Osteocyte (in vitro differentiated cells): Measurements from ENCODE around the gene CACFD1. TPM values are rescaled to one million over a fixed set of nuclear protein-coding genes. Genes with fewer than 3 reads are reported as not detected.

ENCODE experiments used
- DNase-seq: peaks from one replicate; pipeline ENCODE4 v3.0.0; 2021; ENCODE audit warnings: mixed read lengths; ENCODE audit not compliant: unreplicated experiment; ENCODE audit errors: extremely low spot score
- H3K27ac Mint-ChIP-seq: one replicate; pipeline ENCODE4 v1.8.0; 2021; ENCODE audit warnings: mild to moderate bottlenecking, mixed read lengths; ENCODE audit not compliant: unreplicated experiment
- H3K27me3 Mint-ChIP-seq: one replicate; pipeline ENCODE4 v1.8.0; 2021; ENCODE audit warnings: mixed read lengths; ENCODE audit not compliant: unreplicated experiment
- H3K36me3 Mint-ChIP-seq: one replicate; pipeline ENCODE4 v1.8.0; 2021; ENCODE audit warnings: mixed read lengths; ENCODE audit not compliant: unreplicated experiment
- H3K4me1 Mint-ChIP-seq: one replicate; pipeline ENCODE4 v1.8.0; 2021; ENCODE audit warnings: mixed read lengths; ENCODE audit not compliant: unreplicated experiment
- H3K4me3 Mint-ChIP-seq: one replicate; pipeline ENCODE4 v1.8.0; 2021; ENCODE audit warnings: mild to moderate bottlenecking, moderate library complexity, mixed read lengths; ENCODE audit not compliant: unreplicated experiment
- H3K9me3 Mint-ChIP-seq: one replicate; pipeline ENCODE4 v1.8.0; 2021; ENCODE audit warnings: mixed read lengths; ENCODE audit not compliant: unreplicated experiment
- total RNA-seq: library from RNA; stranded (reverse); gene quantifications from 2 replicates; pipeline ENCODE4 v1.2.1, GENCODE V29; 2021
- TF ChIP-seq, protein P1 (sequence below): fragments of 200-600 bp; sonication (generic); IDR thresholded peaks from 2 replicates; pipeline ENCODE4 v1.5.0; 2021; ENCODE audit warnings: antibody characterized with exemption, mild to moderate bottlenecking, moderate library complexity

CACFD1 gene
- total RNA-seq, 1 donor from 2014 or later = 29.3 TPM

GRCh38 chr9:133463864-133464615, 4.3 kb downstream of the CACFD1 start:
- no peak overlapping the region for H3K4me3 Mint-ChIP-seq
- H3K36me3 Mint-ChIP-seq = peaks cover 9% of the 10 kb centered on the region
- H3K9me3 Mint-ChIP-seq = no peaks in the 10 kb centered on the region
- no peak for DNase-seq
- H3K27ac Mint-ChIP-seq = no peak overlapping the region
- TF ChIP-seq, protein P1, sequence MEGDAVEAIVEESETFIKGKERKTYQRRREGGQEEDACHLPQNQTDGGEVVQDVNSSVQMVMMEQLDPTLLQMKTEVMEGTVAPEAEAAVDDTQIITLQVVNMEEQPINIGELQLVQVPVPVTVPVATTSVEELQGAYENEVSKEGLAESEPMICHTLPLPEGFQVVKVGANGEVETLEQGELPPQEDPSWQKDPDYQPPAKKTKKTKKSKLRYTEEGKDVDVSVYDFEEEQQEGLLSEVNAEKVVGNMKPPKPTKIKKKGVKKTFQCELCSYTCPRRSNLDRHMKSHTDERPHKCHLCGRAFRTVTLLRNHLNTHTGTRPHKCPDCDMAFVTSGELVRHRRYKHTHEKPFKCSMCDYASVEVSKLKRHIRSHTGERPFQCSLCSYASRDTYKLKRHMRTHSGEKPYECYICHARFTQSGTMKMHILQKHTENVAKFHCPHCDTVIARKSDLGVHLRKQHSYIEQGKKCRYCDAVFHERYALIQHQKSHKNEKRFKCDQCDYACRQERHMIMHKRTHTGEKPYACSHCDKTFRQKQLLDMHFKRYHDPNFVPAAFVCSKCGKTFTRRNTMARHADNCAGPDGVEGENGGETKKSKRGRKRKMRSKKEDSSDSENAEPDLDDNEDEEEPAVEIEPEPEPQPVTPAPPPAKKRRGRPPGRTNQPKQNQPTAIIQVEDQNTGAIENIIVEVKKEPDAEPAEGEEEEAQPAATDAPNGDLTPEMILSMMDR = no peak
- peaks cover 16% of the 10 kb centered on the region for H3K4me1 Mint-ChIP-seq
- H3K27me3 Mint-ChIP-seq = no peaks in the 10 kb centered on the region

GRCh38 chr9:133464638-133465037, 4.9 kb downstream of the CACFD1 start:
- Mint-ChIP-seq H3K9me3 (no peaks in the 10 kb centered on the region), H3K4me3 (no peak overlapping the region), H3K36me3 (peaks cover 9% of the 10 kb centered on the region), H3K4me1 (peaks cover 12% of the 10 kb centered on the region), H3K27ac (no peak overlapping the region), H3K27me3 (no peaks in the 10 kb centered on the region)
- no peak for DNase-seq
- TF ChIP-seq, protein P1 = no peak

DNA sequence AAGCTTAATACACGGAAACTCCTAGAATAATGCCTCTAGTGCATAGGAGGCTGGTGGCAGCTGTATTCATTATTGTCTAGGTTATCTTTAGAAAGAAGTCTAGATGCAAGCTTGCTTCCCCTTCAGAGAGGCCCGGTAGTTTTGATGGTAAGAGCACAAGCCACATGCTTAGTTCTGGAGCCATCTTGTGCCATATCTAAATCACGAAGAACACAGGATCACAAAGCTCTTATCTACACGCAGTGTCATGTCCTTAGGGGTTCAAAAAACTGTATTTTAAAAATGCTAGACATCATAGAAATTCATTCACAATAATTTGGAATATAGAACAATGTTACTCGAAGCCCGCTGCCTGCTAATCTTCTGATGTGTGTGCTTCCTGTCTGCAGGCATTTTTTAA, 6.2 kb downstream of the CACFD1 start:
- Mint-ChIP-seq H3K4me1 (peaks cover 6% of the 10 kb centered on the region), H3K36me3 (peaks cover 9% of the 10 kb centered on the region), H3K27ac (no peak overlapping the region), H3K9me3 (no peaks in the 10 kb centered on the region), H3K27me3 (no peaks in the 10 kb centered on the region), H3K4me3 (no peak overlapping the region)
- TF ChIP-seq, protein P1 = no peak
- no peak for DNase-seq

- H3K4me1 Mint-ChIP-seq = no peaks in the 10 kb centered on the region
- no peak overlapping the region for H3K4me3 Mint-ChIP-seq
- TF ChIP-seq, protein P1 = no peak
- no peak for DNase-seq
- no peak overlapping the region for H3K27ac Mint-ChIP-seq
- H3K9me3 Mint-ChIP-seq = no peaks in the 10 kb centered on the region
- H3K27me3 Mint-ChIP-seq = no peaks in the 10 kb centered on the region
- H3K36me3 Mint-ChIP-seq = peaks cover 9% of the 10 kb centered on the region
Observed at GRCh38 chr9:133467101-133467500, 7.3 kb downstream of the CACFD1 start.

DNA sequence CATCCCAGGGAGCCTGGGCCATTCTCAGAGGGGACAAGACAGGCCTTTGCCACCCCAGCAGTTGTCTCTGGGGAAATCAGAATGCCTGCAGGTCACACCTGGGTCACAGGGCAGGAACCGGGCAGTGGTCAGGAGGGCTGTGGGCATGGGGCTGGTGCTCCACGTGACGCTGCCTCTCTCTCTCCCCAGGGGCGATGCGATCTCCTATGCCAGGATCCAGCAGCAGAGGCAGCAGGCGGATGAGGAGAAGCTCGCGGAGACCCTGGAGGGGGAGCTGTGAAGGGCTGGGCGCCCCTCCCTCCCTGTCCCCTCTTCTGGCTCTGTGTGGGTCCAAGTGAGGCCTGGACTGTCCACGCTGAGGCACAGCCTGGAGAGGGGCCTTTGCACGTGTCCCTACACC, 8.6 kb downstream of the CACFD1 start:
- Mint-ChIP-seq H3K9me3 (no peaks in the 10 kb centered on the region), H3K36me3 (peaks cover 8% of the 10 kb centered on the region), H3K27me3 (no peaks in the 10 kb centered on the region), H3K27ac (no peak overlapping the region), H3K4me3 (no peak overlapping the region), H3K4me1 (no peaks in the 10 kb centered on the region)
- no peak for DNase-seq
- TF ChIP-seq, protein P1 = no peak
